ENCODE measurements around the gene ARL5C. TPM values are rescaled to one million over a fixed set of nuclear protein-coding genes. Genes with fewer than 3 reads are reported as not detected.

Gene ARL5C
- polyA plus RNA-seq (2012; ENCODE audit: insufficient read depth, insufficient read length, low read depth) = not detected

- Histone ChIP-seq H3K4me3 (ENCODE audit: low read depth, low read length) (peak within 1 kb of the TSS; percentile 73), H3K4me1 (no peaks in the 10 kb centered on the region), H3K36me3 (no peaks in the 10 kb centered on the region), H3K27me3 (no peaks in the 10 kb centered on the region), H3K9me3 (no peaks in the 10 kb centered on the region)
- no peak for TF ChIP-seq CTCF (IDR thresholded peaks at IDR 0.05; ENCODE audit: low read depth, low read length)
- DNase-seq = no peak
These were observed at the start of gene ARL5C for GRCh38 chr17:39165841-39166349. TSS of gene ARL5C (minus strand) at chr17:39166161. CDS start at chr17:39165760, 401 bp downstream.

GRCh38 chr17:39213852-39214251 lies 47.9 kb upstream of the ARL5C start:
- Histone ChIP-seq H3K27me3 (peaks cover 5% of the 10 kb centered on the region; the same call in 1 of the 2 replicates), H3K36me3 (no peaks in the 10 kb centered on the region), H3K9me3 (no peaks in the 10 kb centered on the region), H3K4me3 (ENCODE audit: low read depth, low read length) (no peak overlapping the region), H3K4me1 (peaks cover 6% of the 10 kb centered on the region)
- no peak for DNase-seq
- TF ChIP-seq CTCF (IDR thresholded peaks at IDR 0.05; ENCODE audit: low read depth, low read length) = no peak

- TF ChIP-seq CTCF (IDR thresholded peaks at IDR 0.05; ENCODE audit: low read depth, low read length) = no peak
- H3K9me3 ChIP-seq = no peaks in the 10 kb centered on the region
- peaks cover 13% of the 10 kb centered on the region for H3K4me1 ChIP-seq
- no peak overlapping the region for H3K4me3 ChIP-seq (ENCODE audit: low read depth, low read length)
- H3K36me3 ChIP-seq = no peaks in the 10 kb centered on the region
- no peak for DNase-seq
- H3K27me3 ChIP-seq = peaks cover 5% of the 10 kb centered on the region; the same call in 1 of the 2 replicates
These were observed 47.0 kb upstream of the ARL5C start for GRCh38 chr17:39212841-39213480.

- DNase-seq = no peak
- Histone ChIP-seq H3K9me3 (no peaks in the 10 kb centered on the region), H3K4me3 (ENCODE audit: low read depth, low read length) (no peak overlapping the region), H3K27me3 (peaks cover 5% of the 10 kb centered on the region; the same call in 1 of the 2 replicates), H3K36me3 (no peaks in the 10 kb centered on the region), H3K4me1 (peaks cover 13% of the 10 kb centered on the region)
- TF ChIP-seq CTCF (IDR thresholded peaks at IDR 0.05; ENCODE audit: low read depth, low read length) = no peak
These were observed 46.3 kb upstream of the ARL5C start for GRCh38 chr17:39212195-39212810.

- Histone ChIP-seq H3K9me3 (no peaks in the 10 kb centered on the region), H3K36me3 (peaks cover 2% of the 10 kb centered on the region), H3K4me1 (peaks cover 13% of the 10 kb centered on the region), H3K4me3 (ENCODE audit: low read depth, low read length) (peak overlapping the region; percentile 28), H3K27me3 (peaks cover 5% of the 10 kb centered on the region; the same call in 1 of the 2 replicates)
- TF ChIP-seq CTCF (IDR thresholded peaks at IDR 0.05; ENCODE audit: low read depth, low read length) = no peak
- no peak for DNase-seq
These were observed 44.1 kb upstream of the ARL5C start for GRCh38 chr17:39210093-39210434.

Data from BE2C (cell line).